GM19025 (cell line): Measurements from ENCODE around the gene GRIK5.
"Not testable (repeated sequence)": the region's sequence is repeated elsewhere in the genome, so short reads cannot be mapped to it uniquely, and the experiment has no call there.

Experiments used
- ATAC-seq: cut with Tn5 transposase; IDR thresholded peaks from one replicate; pipeline ENCODE4 v1.9.1; 2021; ENCODE audit warnings: mild to moderate bottlenecking, low read depth, moderate library complexity; ENCODE audit not compliant: unreplicated experiment

The GRIK5 gene

DNA sequence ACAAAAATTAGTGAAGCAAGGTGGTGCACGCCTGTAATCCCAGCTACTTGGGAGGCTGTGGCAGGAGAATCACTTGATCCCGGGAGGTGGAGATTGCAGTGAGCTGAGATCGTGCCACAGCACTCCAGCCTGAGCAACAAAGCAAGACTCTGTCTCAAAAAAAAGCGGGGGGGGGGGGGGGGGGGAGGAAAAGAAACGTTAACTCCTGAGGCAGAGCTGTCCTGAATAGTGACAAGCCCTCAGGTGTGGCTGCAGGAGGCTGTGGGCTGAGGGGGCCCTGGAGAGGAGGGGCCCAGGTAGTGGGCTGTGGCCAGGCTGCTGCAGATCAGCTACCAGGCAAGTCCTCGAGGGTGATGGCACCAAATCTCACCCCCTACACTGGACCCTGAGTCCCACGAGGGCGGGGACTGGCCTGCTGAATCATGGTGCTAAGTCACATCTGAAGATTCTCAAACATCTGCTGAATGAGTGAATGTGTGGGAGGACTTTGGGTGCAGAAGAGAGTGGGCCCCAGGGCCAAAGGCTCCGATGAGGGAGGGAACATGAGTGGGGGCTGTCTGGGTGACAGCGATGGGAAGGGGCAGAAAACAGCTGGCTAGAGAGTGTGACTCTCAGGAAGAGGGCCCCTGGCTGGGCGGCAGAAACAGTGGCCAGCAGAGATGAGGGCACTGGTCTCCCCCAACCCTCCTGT, 51.4 kb downstream of the GRIK5 start:
- no peak for ATAC-seq

DNA sequence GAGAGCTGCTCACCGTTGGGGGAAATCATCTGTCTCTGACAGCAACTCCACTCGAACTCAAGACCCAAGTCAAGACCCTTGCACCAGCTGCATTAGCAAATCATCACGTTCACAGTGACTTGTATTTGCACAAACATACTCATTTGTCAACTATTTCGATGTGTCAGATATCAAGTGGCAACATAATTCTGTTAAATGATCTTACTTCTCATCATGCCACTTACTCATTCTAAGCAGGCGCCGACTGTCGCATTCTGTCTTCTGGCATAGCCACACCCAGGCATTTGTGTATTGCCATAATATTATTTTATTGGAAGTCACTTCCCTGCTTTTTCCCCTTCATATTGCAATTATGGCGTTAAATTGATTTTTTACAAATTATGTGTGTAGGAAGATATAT, 53.0 kb downstream of the GRIK5 start:
- ATAC-seq, result no peak

DNA sequence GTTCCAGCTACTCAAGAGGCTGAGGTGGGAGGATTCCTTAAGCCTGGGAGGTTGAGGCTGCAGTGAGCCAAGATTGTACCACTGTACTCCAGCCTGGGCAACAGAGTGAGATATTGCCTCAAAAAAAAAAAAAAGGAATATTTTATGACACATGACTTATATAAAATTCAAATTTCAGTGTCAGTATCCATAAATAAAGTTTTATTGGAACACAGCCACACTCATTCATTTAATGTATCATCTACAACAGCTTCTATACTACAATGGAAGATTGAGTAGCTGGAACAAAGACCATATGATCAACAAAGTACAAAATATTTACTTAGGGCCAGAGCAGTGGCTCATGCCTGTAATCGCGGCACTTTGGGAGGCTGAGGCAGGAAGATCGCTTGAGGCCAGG, 57.3 kb downstream of the GRIK5 start:
- not testable (repeated sequence) for ATAC-seq

GRCh38 chr19:42010245-42011126, 59.5 kb downstream of the GRIK5 start:
- ATAC-seq, result no peak

GRCh38 chr19:42006569-42006968, 63.4 kb downstream of the GRIK5 start:
- no peak for ATAC-seq

GRCh38 chr19:42005504-42005903, 64.5 kb downstream of the GRIK5 start:
- no peak for ATAC-seq

- no peak for ATAC-seq
These were observed 66.3 kb downstream of the GRIK5 start for GRCh38 chr19:42003506-42004294.

GRCh38 chr19:41999878-42000208, 70.2 kb downstream of the GRIK5 start:
- no peak for ATAC-seq

DNA sequence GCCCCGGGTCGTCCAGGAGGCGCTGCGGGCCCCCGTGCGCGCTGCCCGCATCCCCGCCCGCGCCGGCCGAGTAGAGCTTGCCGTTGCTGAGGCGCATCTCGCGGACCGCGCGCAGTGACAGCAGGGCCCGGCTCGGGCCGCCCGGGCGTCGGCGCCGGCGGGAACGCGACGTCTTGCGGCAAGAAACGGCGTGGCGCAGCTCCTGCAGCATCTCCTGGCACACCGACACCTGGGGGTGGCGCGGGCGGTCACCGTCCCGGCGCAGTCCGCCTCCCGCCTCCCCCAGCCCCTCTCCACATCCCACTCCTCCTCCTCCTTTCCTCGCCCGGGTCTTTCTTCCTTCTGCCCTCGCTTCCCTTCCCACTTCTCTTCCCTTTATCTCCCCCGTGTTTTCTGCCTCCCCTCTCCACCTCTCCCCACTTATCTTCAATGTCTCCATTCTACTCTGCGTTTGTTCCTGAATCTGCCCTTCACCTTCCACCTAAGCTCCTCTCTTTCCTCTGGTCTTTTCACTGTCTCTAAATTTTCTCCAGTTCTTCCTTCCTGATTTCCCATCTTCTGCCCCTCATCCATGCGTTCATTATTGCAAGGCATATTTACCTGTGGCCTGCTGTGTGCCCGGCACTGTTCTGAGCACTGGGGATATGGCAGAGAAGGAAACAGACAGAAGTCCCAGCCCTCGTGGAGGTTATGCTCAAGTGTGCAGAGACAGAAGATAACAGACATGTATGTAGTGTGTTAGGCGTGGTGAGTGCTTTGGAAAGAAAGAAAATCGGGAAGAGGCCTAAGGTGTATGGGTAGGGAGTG, 70.7 kb downstream of the GRIK5 start:
- ATAC-seq, result no peak

DNA sequence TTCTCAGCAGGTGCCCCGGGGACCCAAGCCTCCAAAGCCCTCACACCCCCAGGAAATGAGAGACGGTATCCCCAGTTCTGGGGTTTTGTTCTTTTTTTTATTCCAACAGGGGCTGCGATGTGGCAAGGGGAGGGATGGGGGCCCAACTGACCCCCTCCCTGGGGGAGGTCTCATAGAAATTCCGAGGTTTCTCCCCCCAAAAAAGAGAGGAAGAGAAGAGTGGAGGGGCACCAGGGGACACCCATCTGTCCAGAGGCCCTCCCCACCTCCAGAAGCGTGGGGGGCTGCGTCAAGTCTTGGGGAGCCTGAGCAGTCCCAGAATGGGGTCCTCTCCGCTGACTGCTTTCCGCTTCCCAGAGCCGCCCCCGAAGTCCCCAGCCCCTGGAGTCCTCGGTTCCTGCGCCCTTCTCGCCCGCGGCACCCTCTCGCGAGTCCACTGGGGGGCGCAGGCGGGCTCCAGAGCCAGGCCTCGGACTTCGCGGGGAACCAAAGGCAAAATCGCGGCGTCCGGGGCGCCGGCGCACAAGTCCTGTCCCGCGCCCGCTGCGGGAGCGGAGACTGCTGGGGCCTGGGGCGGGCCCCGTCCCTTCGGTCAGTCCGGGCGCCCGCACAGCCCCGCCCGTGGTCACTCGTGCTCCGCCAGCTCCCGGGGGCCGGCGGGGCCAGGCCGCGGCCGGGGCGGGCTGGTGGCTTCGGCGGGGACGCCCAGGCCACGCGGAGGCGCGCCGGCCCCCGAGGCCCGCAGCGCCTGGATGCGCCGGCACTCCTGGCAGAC, 71.6 kb downstream of the GRIK5 start:
- no peak for ATAC-seq

DNA sequence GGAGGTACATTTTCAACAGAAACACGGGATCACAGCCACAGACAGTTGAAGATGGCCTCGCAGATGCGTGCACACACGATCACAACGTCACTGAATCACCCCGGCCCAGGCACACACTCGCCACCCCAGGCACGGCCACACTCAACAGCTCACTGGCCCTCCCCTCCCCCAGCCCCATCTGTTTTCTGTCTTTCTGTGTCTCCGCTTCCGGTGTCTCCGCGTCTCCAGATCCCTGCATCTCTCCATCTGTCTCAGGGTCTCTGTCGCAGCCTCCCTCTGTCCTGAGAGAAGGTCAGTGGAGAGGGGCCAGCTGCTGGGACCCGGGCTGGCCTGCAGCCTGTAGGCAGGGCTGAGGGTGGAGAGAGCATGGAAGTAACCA, 72.2 kb downstream of the GRIK5 start:
- ATAC-seq, result no peak

- ATAC-seq, result no peak
These were observed 72.7 kb downstream of the GRIK5 start for GRCh38 chr19:41997121-41997850.

GRCh38 chr19:41995959-41996797, 73.8 kb downstream of the GRIK5 start:
- ATAC-seq, result no peak

- ATAC-seq, result no peak
These were observed 74.7 kb downstream of the GRIK5 start for GRCh38 chr19:41994994-41995958.

- ATAC-seq, result no peak
These were observed 75.5 kb downstream of the GRIK5 start for GRCh38 chr19:41994521-41994971.

DNA sequence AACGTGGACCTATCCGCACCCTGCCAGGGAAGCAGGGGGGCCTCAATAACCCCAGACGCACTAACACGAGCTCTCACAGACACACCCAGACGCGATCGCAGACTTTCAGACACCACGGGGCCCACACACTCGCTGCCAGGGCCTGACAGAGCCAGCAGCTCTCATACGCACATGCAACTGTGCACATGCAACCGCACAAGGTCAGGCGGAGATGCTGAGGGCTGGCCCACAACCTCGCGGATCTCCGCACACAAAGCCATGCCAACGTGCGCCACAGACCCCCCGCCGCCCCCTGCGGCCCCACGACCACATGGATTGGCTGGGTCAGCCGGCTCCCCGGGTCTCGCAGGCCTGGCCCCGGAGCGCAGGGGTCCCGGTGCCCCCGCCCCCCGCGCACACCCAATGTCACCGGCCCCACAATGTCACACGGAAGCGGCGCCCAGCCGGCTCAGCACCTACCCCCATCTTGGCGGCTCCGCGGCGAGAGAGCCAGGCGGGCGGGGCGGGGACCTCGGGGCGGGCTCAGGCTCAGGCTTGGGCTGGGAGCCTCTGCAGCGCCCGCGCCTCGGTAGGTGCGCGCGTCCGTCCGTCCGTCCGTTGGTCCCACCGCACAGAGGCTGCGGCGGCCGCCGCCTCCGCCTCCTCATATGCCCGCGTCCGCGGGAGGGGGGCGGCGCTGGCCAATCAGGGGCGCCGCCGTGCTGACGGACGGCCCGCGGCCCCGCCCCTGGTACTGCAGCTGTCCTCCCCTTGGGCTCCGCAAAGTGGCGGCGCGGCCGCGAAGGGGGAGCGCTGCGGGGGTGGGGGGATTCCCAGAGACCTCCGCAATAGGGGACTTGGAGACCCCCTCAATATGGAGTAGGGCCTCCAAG, 76.2 kb downstream of the GRIK5 start, which contains the start of gene ATP1A3:
Gene ATP1A3, minus strand, starts transcription at position 619 of the 872 bp plus-strand sequence. Its CDS starts 154 bp downstream, at position 465.
- peak; percentile 59 for ATAC-seq
